Erythroblast (primary cell): ENCODE data around the gene MCOLN2.

ENCODE experiments used
- GATA1 ChIP-seq: IDR thresholded peaks from 2 replicates; pipeline ENCODE4 v1.6.1; 2011; ENCODE audit warnings: low read depth, mild to moderate bottlenecking, control low read depth, low read length, moderate library complexity
- POLR2A ChIP-seq: IDR thresholded peaks from 2 replicates; pipeline ENCODE4 v1.6.1; 2011; ENCODE audit warnings: mild to moderate bottlenecking, low read length

- TF ChIP-seq POLR2A (no peak), GATA1 (no peak)
These were observed 25.0 kb downstream of the MCOLN2 start for GRCh38 chr1:84971957-84972356.
